K562 (cell line): Measurements from ENCODE around the gene ZNRF2. TPM values are rescaled to one million over a fixed set of nuclear protein-coding genes. Genes with fewer than 3 reads are reported as not detected.

Source experiments
- C11orf30 ChIP-seq: fragments of 450-650 bp; IDR thresholded peaks from 2 replicates; pipeline ENCODE4 v1.6.1; 2016; ENCODE audit warnings: low read depth, mild to moderate bottlenecking
- CHAMP1 ChIP-seq: fragments of 450-650 bp; IDR thresholded peaks from 2 replicates; pipeline ENCODE4 v1.6.1; 2016; ENCODE audit warnings: mild to moderate bottlenecking
- DDX20 ChIP-seq: fragments of 450-650 bp; IDR thresholded peaks from 2 replicates; pipeline ENCODE4 v1.6.1; 2016; ENCODE audit warnings: missing genetic modification characterization, low read depth, mild to moderate bottlenecking, missing compliant biosample characterization, moderate library complexity
- EP300 ChIP-seq: IDR thresholded peaks from 2 replicates; pipeline ENCODE4 v1.6.1; 2012; ENCODE audit warnings: low read length, improper control_type of control experiment
- FOXK2 ChIP-seq, 2 experiments: fragments of 450-650 bp; IDR thresholded peaks in 1 of 2; conservative IDR thresholded peaks in 1 of 2; 2 replicates each; pipeline ENCODE4 v1.6.1; 2016; ENCODE audit warnings: low read depth in 2 of 2, mild to moderate bottlenecking in 1 of 2
- GABPA ChIP-seq: fragments of 200-800 bp; sonication (Bioruptor generic); conservative IDR thresholded peaks from 2 replicates; pipeline ENCODE4 v1.6.1; 2016; ENCODE audit warnings: low read depth, missing genetic modification characterization, missing compliant biosample characterization
- JUND ChIP-seq, 2 experiments: IDR thresholded peaks; 2 replicates in 1 of 2; 3 replicates in 1 of 2; pipeline ENCODE4 v1.6.1; 2011; ENCODE audit warnings: borderline replicate concordance in 2 of 2, low read depth in 2 of 2, low read length in 2 of 2, improper control_type of control experiment in 1 of 2, missing biosample characterization in 1 of 2, missing genetic modification characterization in 1 of 2, missing genetic modification reagents in 1 of 2
- MAFK ChIP-seq: IDR thresholded peaks from 2 replicates; pipeline ENCODE4 v1.6.1; 2011; ENCODE audit warnings: low read length, improper control_type of control experiment
- MAZ ChIP-seq, 2 experiments: fragments of 450-650 bp in 1 of 2; sonication (generic) in 1 of 2; formaldehyde crosslinking; IDR thresholded peaks in 1 of 2; conservative IDR thresholded peaks in 1 of 2; 2 replicates each; pipeline versions ENCODE4 v1.4.0 to v1.5.0; 2020; ENCODE audit warnings: mild to moderate bottlenecking in 1 of 2, missing genetic modification reagents in 1 of 2
- MEIS2 ChIP-seq: fragments of 450-650 bp; IDR thresholded peaks from 2 replicates; pipeline ENCODE4 v1.6.1; 2014; ENCODE audit warnings: mild to moderate bottlenecking; ENCODE audit not compliant: partially characterized antibody
- NCOA4 ChIP-seq: fragments of 450-650 bp; IDR thresholded peaks from 2 replicates; pipeline ENCODE4 v1.6.1; 2018; ENCODE audit warnings: mild to moderate bottlenecking; ENCODE audit not compliant: partially characterized antibody
- NRF1 ChIP-seq, 2 experiments: fragments of 450-650 bp; IDR thresholded peaks in 1 of 2; conservative IDR thresholded peaks in 1 of 2; 2 replicates each; pipeline ENCODE4 v1.6.1; 2014; ENCODE audit warnings: mild to moderate bottlenecking in 2 of 2
- RBM39 ChIP-seq: fragments of 200-400 bp; formaldehyde crosslinking; optimal IDR thresholded peaks from 2 replicates; pipeline ENCODE3; 2018; ENCODE audit warnings: low read depth, low read length
- SMAD1 ChIP-seq: fragments of 150-350 bp; IDR thresholded peaks from 2 replicates; pipeline ENCODE4 v1.6.1; 2014; ENCODE audit warnings: low read length, low read depth; ENCODE audit not compliant: partially characterized antibody
- ZBTB11 ChIP-seq, 3 experiments: fragments of 200-800 bp in 1 of 3; fragments of 250-450 bp in 1 of 3; fragments of 450-650 bp in 1 of 3; sonication (Bioruptor Pico) in 1 of 3; sonication (Bioruptor generic) in 1 of 3; formaldehyde crosslinking in 1 of 3; IDR thresholded peaks; 2 replicates each; pipeline versions ENCODE4 v1.6.1 to v1.8.0; 2016 to 2022; ENCODE audit warnings: mild to moderate bottlenecking in 2 of 3, missing genetic modification characterization in 2 of 3, missing compliant biosample characterization in 1 of 3, moderate library complexity in 1 of 3
- ZFP91 ChIP-seq: sonication (generic); formaldehyde crosslinking; IDR thresholded peaks from 2 replicates; pipeline ENCODE4 v1.8.0; 2022; ENCODE audit warnings: mild to moderate bottlenecking, missing genetic modification reagents
- ZNF384 ChIP-seq: IDR thresholded peaks from 2 replicates; pipeline ENCODE4 v1.6.1; 2012; ENCODE audit warnings: low read depth, low read length, improper control_type of control experiment
- ZNF644 ChIP-seq: fragments of 200-800 bp; sonication (Bioruptor generic); IDR thresholded peaks from 2 replicates; pipeline ENCODE4 v1.6.1; 2016; ENCODE audit warnings: low read depth, missing genetic modification characterization, missing compliant biosample characterization
- ZNF766 ChIP-seq: fragments of 200-800 bp; sonication (Bioruptor generic); conservative IDR thresholded peaks from 2 replicates; pipeline ENCODE4 v1.6.1; 2016; ENCODE audit warnings: missing genetic modification characterization, missing compliant biosample characterization
- polyA plus RNA-seq, 8 experiments: library from polyadenylated mRNA; depleted of rRNA in 4 of 8; stranded (reverse) in 5 of 8; unstranded in 3 of 8; fragments of >200 nt; fragmentation: Nextera tagmentation in 2 of 8; fragmentation: Illumina TruSeq in 1 of 8; extraction: Ambion mirVana in 2 of 8; extraction: Trizol in 1 of 8; gene quantifications; 2 replicates each; pipeline versions ENCODE4 v1.2.1 to v1.2.3, GENCODE V29; 2011 to 2014; ENCODE audit warnings: inconsistent platforms in 1 of 8, missing spikeins in 1 of 8
- total RNA-seq, 7 experiments: library from RNA; depleted of rRNA in 6 of 7; stranded (reverse); fragments of >200 nt in 6 of 7; fragmentation: Illumina TruSeq in 2 of 7; extraction: Trizol in 2 of 7; gene quantifications; 2 replicates each; pipeline versions ENCODE4 v1.2.1 to v1.2.3, GENCODE V29; 2011 to 2021; ENCODE audit warnings: low replicate concordance in 1 of 7

Gene ZNRF2
- total and polyA plus RNA-seq, 9 of the 15 experiments (the other 6 are each of a cell fraction or from before 2014, with no cell fraction given), result 1.1 to 13.9 (median 5.5) TPM

GRCh38 chr7:30348083-30348560 is 63.7 kb downstream of the ZNRF2 start (continued):
- 0 out of 6 replicates have a peak, but pooled peaks of 1 of the 3 experiments have one; percentile 32 for TF ChIP-seq ZBTB11 (CRISPR knock-in tag; IDR thresholded peaks at IDR 0.05)
- TF ChIP-seq ZNF766, result 0 out of 2 replicates have a peak, but pooled peaks have one; percentile 36
- TF ChIP-seq NRF1 (conservative IDR thresholded peaks at IDR 0.05 in 1 of 2, IDR thresholded peaks at IDR 0.05 in 1 of 2), result peak in 1 of 2 experiments; percentile 12; a peak in 1 of 4 replicates
- peak; percentile 30 for TF ChIP-seq MEIS2
- 0 out of 2 replicates have a peak, but pooled peaks have one; percentile 48 for TF ChIP-seq ZFP91 (CRISPR knock-in tag)
- TF ChIP-seq MAFK, result peak; percentile 88
- peak; percentile 88 to 89 for TF ChIP-seq FOXK2 (conservative IDR thresholded peaks at IDR 0.05 in 1 of 2, IDR thresholded peaks at IDR 0.05 in 1 of 2; ENCODE audit: low read depth in 2 of 2)
- peak; percentile 62 for TF ChIP-seq EP300
- no peak for TF ChIP-seq SMAD1
- TF ChIP-seq JUND (IDR thresholded peaks at IDR 0.05; ENCODE audit: borderline replicate concordance, low read depth, low read length), result peak; percentile 91
- TF ChIP-seq JUND (tag; IDR thresholded peaks at IDR 0.05; ENCODE audit: borderline replicate concordance, low read depth, low read length), result peak; percentile 93; the same call in 2 of the 3 replicates
- no peak for TF ChIP-seq NCOA4
- peak; percentile 93 for TF ChIP-seq C11orf30
- peak in 1 of 2 experiments; percentile 20; a peak in 1 of 4 replicates for TF ChIP-seq MAZ (CRISPR knock-in tag; conservative IDR thresholded peaks at IDR 0.05 in 1 of 2, IDR thresholded peaks at IDR 0.05 in 1 of 2)
- peak; percentile 99 for TF ChIP-seq ZNF384
- TF ChIP-seq CHAMP1, result peak; percentile 58; the same call in 1 of the 2 replicates
- TF ChIP-seq DDX20 (tag), result 0 out of 2 replicates have a peak, but pooled peaks have one; percentile 12
- TF ChIP-seq ZNF644, result 0 out of 2 replicates have a peak, but pooled peaks have one; percentile 33
- peak; percentile 73 for TF ChIP-seq GABPA (tag)
- TF ChIP-seq RBM39, result no peak
